OCI-LY7 (cell line): ENCODE measurements around the gene CLMN.

Source experiments
- EZH2phosphoT487 ChIP-seq: fragments of 200-600 bp; sonication (generic); IDR thresholded peaks from 2 replicates; pipeline ENCODE4 v1.6.1; 2018; ENCODE audit warnings: low read depth, borderline replicate concordance, mild to moderate bottlenecking, mixed run types, antibody characterized with exemption, low read length, moderate library complexity, mixed read lengths
- TF ChIP-seq, protein P1 (sequence below): fragments of 200-600 bp; sonication (generic); conservative IDR thresholded peaks from 2 replicates; pipeline ENCODE4 v1.5.1; 2014; ENCODE audit warnings: mild to moderate bottlenecking, antibody characterized with exemption, low read length, moderate library complexity, mixed read lengths

GRCh38 chr14:95363468-95363954, 43.8 kb upstream of the CLMN start:
- TF ChIP-seq, protein P1, sequence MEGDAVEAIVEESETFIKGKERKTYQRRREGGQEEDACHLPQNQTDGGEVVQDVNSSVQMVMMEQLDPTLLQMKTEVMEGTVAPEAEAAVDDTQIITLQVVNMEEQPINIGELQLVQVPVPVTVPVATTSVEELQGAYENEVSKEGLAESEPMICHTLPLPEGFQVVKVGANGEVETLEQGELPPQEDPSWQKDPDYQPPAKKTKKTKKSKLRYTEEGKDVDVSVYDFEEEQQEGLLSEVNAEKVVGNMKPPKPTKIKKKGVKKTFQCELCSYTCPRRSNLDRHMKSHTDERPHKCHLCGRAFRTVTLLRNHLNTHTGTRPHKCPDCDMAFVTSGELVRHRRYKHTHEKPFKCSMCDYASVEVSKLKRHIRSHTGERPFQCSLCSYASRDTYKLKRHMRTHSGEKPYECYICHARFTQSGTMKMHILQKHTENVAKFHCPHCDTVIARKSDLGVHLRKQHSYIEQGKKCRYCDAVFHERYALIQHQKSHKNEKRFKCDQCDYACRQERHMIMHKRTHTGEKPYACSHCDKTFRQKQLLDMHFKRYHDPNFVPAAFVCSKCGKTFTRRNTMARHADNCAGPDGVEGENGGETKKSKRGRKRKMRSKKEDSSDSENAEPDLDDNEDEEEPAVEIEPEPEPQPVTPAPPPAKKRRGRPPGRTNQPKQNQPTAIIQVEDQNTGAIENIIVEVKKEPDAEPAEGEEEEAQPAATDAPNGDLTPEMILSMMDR, result no peak
- no peak for TF ChIP-seq EZH2phosphoT487
